Measurements from ENCODE around the gene POLN.

The POLN gene

DNA sequence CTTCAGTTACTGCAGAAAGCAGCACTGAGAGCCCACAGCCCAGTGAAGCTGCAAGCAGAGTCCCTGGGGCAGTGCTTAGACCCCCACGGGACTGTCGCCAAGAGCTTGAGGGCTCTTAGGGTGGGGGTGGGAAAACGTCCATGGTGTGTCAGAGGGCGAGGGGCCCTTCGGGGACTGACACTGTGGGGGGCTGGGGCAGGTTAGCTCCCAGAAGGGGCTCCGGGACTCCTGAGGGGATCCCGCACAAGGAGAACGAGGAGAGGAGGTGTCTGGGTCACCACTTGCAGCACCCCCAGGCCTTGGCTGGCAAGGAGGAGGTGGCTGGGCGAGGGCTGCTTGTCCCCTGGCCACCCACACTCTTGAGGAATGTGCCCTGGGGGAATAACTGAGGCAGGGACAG is 162.0 kb downstream of the POLN start:
- no peak overlapping the region for H3K27ac ChIP-seq (ENCODE audit: low read depth, low read length)
- H3K36me3 ChIP-seq (ENCODE audit: control insufficient read depth, insufficient read depth, low read length): no peaks in the 10 kb centered on the region
- H3K4me1 ChIP-seq (ENCODE audit: control insufficient read depth, insufficient read depth, low read length): no peaks in the 10 kb centered on the region

DNA sequence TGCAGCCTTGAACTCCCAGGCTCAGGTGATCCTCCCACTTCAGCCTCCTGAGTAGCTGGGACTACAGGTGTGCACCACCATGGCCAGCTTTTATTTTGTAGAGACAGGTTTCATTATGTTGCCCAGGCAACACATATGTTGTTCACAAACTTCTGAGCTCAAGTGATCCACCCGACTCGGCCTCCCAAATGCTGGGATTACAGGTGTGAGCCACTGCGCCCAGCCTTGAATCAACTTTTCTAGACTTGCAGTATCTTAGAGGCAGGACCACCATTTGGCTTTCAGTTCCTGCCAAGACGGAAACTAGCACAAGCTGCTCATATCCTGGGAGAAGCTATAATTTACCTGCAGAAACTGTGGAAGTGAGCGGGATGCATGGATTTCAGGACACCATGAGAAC is 162.9 kb downstream of the POLN start:
- H3K27ac ChIP-seq (ENCODE audit: low read depth, low read length): no peak overlapping the region
- H3K4me1 ChIP-seq (ENCODE audit: control insufficient read depth, insufficient read depth, low read length): no peaks in the 10 kb centered on the region
- no peaks in the 10 kb centered on the region for H3K27me3 ChIP-seq (ENCODE audit: control insufficient read depth, insufficient read depth, low read length)
- no peaks in the 10 kb centered on the region for H3K36me3 ChIP-seq (ENCODE audit: control insufficient read depth, insufficient read depth, low read length)
- H3K4me3 ChIP-seq (ENCODE audit: low read length): no peak overlapping the region
- H3K9ac ChIP-seq (ENCODE audit: low read length): no peak overlapping the region

More for the DNA sequence above, 162.0 kb downstream of the POLN start:
- Histone ChIP-seq H3K27me3 (ENCODE audit: control insufficient read depth, insufficient read depth, low read length) (no peaks in the 10 kb centered on the region), H3K9ac (ENCODE audit: low read length) (no peak overlapping the region), H3K4me3 (ENCODE audit: low read length) (no peak overlapping the region)

DNA sequence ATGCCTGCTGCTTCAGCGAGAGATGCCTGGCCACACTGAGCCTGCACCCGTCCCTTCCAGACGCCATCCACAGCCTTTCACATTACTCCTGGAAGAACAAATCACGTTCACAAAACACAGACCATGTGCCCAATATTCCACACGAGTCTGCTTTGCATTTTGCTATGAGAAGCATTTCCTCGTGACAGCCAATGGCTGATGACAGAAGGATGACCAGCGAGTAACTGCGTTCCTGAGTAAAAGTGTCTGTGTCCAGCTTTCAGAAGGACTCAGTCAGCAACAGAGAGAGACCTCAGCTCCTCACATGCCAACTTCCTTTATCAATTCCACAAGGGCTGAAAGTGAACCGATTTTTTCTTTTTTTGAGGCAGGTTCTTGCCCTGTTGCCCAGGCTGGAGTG is 163.3 kb downstream of the POLN start:
- no peak overlapping the region for H3K4me3 ChIP-seq (ENCODE audit: low read length)
- H3K27me3 ChIP-seq (ENCODE audit: control insufficient read depth, insufficient read depth, low read length): no peaks in the 10 kb centered on the region
- H3K4me1 ChIP-seq (ENCODE audit: control insufficient read depth, insufficient read depth, low read length): no peaks in the 10 kb centered on the region
- H3K9ac ChIP-seq (ENCODE audit: low read length): no peak overlapping the region
- H3K27ac ChIP-seq (ENCODE audit: low read depth, low read length): no peak overlapping the region
- no peaks in the 10 kb centered on the region for H3K36me3 ChIP-seq (ENCODE audit: control insufficient read depth, insufficient read depth, low read length)

GRCh38 chr4:2077537-2078460 is 164.1 kb downstream of the POLN start:
- Histone ChIP-seq H3K9ac (ENCODE audit: low read length) (no peak overlapping the region), H3K36me3 (ENCODE audit: control insufficient read depth, insufficient read depth, low read length) (no peaks in the 10 kb centered on the region), H3K27ac (ENCODE audit: low read depth, low read length) (no peak overlapping the region), H3K27me3 (ENCODE audit: control insufficient read depth, insufficient read depth, low read length) (no peaks in the 10 kb centered on the region), H3K4me1 (ENCODE audit: control insufficient read depth, insufficient read depth, low read length) (no peaks in the 10 kb centered on the region), H3K4me3 (ENCODE audit: low read length) (no peak overlapping the region)

GRCh38 chr4:2076908-2077536 is 164.9 kb downstream of the POLN start:
- Histone ChIP-seq H3K9ac (ENCODE audit: low read length) (no peak overlapping the region), H3K27me3 (ENCODE audit: control insufficient read depth, insufficient read depth, low read length) (no peaks in the 10 kb centered on the region), H3K27ac (ENCODE audit: low read depth, low read length) (no peak overlapping the region), H3K36me3 (ENCODE audit: control insufficient read depth, insufficient read depth, low read length) (no peaks in the 10 kb centered on the region), H3K4me3 (ENCODE audit: low read length) (no peak overlapping the region), H3K4me1 (ENCODE audit: control insufficient read depth, insufficient read depth, low read length) (no peaks in the 10 kb centered on the region)

DNA sequence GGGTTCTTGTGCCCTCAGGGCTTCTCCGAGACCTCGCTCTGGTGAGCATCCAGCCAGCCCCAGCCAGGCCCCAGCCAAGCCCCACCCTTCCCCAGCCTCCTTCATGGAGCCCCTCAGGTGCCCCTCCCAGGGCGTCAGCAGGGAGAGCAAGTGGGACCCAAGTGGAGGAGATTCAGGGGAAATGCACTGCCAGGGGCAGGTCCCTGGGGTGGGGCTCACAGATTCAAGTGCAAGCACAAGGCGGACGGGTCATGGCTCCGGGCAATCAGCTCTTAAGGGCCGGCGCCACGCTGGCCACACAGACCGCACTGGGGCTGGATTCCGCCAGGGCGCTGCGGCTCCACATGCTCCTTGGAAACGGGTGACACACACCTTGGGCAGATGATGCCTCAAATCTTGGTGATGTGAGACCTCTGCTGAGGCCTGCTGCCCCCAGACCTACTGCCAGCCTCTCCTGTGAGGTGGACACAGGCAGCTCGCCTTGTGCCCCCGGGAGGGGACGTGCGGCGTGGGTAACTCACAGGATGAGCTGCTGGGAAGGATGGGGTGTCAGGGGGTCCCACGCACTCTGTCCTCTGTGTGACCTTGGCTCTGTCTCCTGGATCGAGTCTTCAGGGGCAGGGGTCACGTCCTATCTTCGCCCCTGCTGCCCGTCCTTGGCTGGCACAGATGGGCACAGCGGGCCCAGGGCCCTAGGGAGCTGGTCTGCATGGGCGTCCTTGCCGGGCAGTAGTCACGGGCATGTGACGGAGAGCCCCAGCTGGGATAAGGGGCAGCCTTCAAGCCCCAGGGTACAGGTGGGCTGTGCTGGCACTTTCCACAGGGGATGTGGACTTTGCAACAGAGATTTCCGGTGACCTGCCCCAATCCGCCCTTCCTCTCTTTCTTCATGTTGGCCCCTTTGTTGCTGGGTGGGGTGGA is 165.7 kb downstream of the POLN start:
- Histone ChIP-seq H3K27me3 (ENCODE audit: control insufficient read depth, insufficient read depth, low read length) (no peaks in the 10 kb centered on the region), H3K27ac (ENCODE audit: low read depth, low read length) (no peak overlapping the region), H3K9ac (ENCODE audit: low read length) (no peak overlapping the region)

DNA sequence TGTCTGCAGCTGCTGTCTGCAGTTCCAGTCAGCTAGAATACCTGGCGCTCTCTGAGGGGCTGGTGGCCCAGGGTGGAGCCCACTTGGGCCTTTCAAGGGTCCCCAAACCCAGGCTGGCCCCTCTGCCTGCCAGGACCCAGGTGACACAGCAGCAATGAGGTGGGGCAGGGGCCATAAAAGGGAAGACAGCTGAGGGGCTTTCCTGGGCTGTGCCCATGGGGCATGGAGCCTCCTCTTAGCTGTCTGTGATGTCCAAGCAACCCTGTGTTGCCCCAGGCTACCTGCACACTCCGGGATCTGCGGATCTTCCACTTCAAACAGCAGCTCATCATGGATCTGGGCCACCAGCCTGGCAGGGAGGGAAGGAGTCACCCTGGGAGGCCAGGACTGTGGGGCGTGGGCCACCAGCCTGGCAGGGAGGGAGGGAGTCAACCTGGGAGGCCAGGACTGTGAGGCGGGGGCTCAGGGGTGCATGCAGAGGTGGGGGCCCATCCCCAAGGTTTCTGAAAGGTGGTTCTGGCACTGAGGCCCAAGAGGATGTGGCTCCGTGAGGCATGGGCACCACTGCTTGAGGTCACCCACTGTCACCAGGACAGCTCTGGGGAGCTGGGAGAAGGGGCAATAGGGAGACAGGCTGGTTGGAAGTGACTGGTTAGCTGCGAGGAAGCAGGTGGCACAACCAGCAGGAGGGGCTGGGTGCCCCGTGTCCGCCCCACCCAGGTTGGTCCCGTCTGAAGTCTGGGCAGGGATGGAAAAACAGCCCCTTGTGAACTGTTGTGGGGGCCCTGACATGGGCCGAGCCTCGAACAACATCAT is 166.5 kb downstream of the POLN start:
- Histone ChIP-seq H3K27ac (ENCODE audit: low read depth, low read length) (no peak overlapping the region), H3K36me3 (ENCODE audit: control insufficient read depth, insufficient read depth, low read length) (no peaks in the 10 kb centered on the region), H3K4me3 (ENCODE audit: low read length) (no peak overlapping the region)

More for the DNA sequence above, 165.7 kb downstream of the POLN start:
- Histone ChIP-seq H3K4me3 (ENCODE audit: low read length) (no peak overlapping the region), H3K36me3 (ENCODE audit: control insufficient read depth, insufficient read depth, low read length) (no peaks in the 10 kb centered on the region), H3K4me1 (ENCODE audit: control insufficient read depth, insufficient read depth, low read length) (no peaks in the 10 kb centered on the region)

GRCh38 chr4:2074588-2074987 is 167.3 kb downstream of the POLN start:
- no peak overlapping the region for H3K4me3 ChIP-seq (ENCODE audit: low read length)
- no peak overlapping the region for H3K9ac ChIP-seq (ENCODE audit: low read length)
- no peaks in the 10 kb centered on the region for H3K27me3 ChIP-seq (ENCODE audit: control insufficient read depth, insufficient read depth, low read length)
- H3K4me1 ChIP-seq (ENCODE audit: control insufficient read depth, insufficient read depth, low read length): no peaks in the 10 kb centered on the region
- no peaks in the 10 kb centered on the region for H3K36me3 ChIP-seq (ENCODE audit: control insufficient read depth, insufficient read depth, low read length)
- no peak overlapping the region for H3K27ac ChIP-seq (ENCODE audit: low read depth, low read length)

More for the DNA sequence above, 166.5 kb downstream of the POLN start:
- no peaks in the 10 kb centered on the region for H3K4me1 ChIP-seq (ENCODE audit: control insufficient read depth, insufficient read depth, low read length)
- H3K9ac ChIP-seq (ENCODE audit: low read length): no peak overlapping the region
- no peaks in the 10 kb centered on the region for H3K27me3 ChIP-seq (ENCODE audit: control insufficient read depth, insufficient read depth, low read length)

GRCh38 chr4:2073808-2074481 is 168.0 kb downstream of the POLN start:
- Histone ChIP-seq H3K4me1 (ENCODE audit: control insufficient read depth, insufficient read depth, low read length) (no peaks in the 10 kb centered on the region), H3K4me3 (ENCODE audit: low read length) (no peak overlapping the region), H3K27me3 (ENCODE audit: control insufficient read depth, insufficient read depth, low read length) (no peaks in the 10 kb centered on the region), H3K9ac (ENCODE audit: low read length) (no peak overlapping the region), H3K36me3 (ENCODE audit: control insufficient read depth, insufficient read depth, low read length) (no peaks in the 10 kb centered on the region), H3K27ac (ENCODE audit: low read depth, low read length) (no peak overlapping the region)

- Histone ChIP-seq H3K4me3 (ENCODE audit: low read length) (no peak overlapping the region), H3K27me3 (ENCODE audit: control insufficient read depth, insufficient read depth, low read length) (no peaks in the 10 kb centered on the region), H3K27ac (ENCODE audit: low read depth, low read length) (no peak overlapping the region), H3K9ac (ENCODE audit: low read length) (no peak overlapping the region), H3K4me1 (ENCODE audit: control insufficient read depth, insufficient read depth, low read length) (no peaks in the 10 kb centered on the region), H3K36me3 (ENCODE audit: control insufficient read depth, insufficient read depth, low read length) (no peaks in the 10 kb centered on the region)
Observed at GRCh38 chr4:2072971-2073807, 168.7 kb downstream of the POLN start.
